GM21423 (cell line): ENCODE data around the gene TSPAN7.

Experiments used
- ATAC-seq: cut with Tn5 transposase; IDR thresholded peaks from one replicate; pipeline ENCODE4 v1.9.1; 2021; ENCODE audit warnings: mild to moderate bottlenecking, moderate library complexity; ENCODE audit not compliant: unreplicated experiment

Gene TSPAN7

GRCh38 chrX:38594434-38594833 is 33.1 kb downstream of the TSPAN7 start:
- ATAC-seq = no peak

GRCh38 chrX:38595801-38596200 is 34.5 kb downstream of the TSPAN7 start:
- no peak for ATAC-seq

- no peak for ATAC-seq
Measured at GRCh38 chrX:38596939-38597338, 35.6 kb downstream of the TSPAN7 start.

DNA sequence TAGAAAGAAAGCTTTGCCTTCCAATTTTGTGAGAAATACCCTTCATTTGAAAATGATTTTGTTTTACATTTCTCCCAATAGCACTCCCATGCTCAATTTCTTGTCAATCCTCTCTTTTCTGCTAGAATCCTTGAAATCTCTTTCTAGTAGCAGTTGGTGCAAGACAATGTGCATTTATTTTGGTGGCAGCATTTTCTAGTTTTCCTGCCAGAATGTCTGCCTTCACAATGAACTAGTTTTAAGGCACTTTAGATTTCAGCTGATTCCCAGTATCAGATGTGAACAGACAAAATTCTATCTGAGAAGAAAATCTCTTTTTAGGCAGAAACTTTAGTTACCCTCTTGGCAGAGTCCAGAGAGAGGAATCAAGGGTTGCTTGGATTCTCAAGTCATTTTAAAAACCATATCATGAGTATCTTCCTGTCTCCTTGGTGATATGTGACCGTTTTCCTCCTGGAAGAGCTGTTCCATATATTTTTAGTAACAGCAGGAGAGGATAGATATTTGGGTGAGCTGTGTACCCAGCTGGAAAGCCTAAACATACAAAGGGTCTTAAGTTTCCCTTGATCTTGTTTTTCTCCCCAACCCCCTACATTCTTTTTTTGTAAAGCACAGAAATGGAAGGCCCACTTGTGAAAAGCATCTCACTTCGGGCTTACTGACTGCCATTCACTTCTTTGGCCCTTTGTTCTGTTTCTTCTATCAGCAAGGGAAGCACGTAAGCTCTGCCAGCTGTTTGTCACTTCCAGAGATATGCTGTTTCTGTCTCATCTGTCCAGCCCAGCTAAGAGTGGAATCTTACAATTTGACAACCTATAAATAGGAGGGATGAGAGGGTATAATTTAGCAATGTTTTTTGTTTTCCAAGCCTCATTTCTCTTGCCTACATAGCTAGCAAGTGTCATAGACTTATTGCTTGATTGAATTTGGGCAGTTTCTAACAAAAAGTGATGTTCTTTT is 38.7 kb downstream of the TSPAN7 start:
- no peak for ATAC-seq

- no peak for ATAC-seq
Measured at GRCh38 chrX:38601866-38602265, 40.5 kb downstream of the TSPAN7 start.

DNA sequence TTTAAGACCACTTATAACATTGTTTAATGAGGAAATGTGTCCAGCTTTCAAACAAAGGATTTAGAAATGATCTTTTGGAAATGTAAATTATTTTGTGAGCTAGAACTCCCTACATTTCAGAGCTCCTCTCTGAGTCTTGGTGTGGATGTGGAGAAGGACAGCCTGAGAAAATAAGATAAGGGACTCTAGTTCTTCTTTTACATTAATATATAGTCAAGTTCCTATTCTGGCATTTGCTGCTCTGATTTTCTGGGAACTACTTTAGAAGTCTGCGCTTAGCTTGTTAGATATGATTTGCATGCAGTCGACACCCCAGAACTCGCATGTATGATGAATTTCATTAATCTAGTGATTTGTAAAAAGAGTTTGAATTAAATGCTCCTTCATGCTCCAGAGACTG is 45.5 kb downstream of the TSPAN7 start:
- ATAC-seq = no peak

DNA sequence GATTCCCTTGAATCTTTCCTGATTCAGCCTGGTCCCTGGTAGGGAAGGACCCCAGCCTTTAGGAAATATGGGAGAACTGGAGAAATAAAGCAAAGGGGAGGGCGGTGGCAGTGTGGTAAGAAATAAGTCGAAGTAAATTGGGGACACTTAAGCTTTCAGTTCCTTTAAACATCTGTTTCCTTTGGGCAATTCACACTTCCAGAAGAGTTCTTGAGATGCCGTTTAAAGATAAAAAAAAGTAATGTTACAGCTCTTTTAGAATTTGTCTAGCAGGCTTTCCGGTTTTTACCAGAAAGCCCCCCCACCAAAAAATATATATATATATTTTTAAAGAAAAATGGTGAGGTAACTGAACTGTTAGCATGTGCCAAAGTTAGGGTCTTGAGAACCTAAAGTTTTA is 46.6 kb downstream of the TSPAN7 start:
- ATAC-seq = no peak

DNA sequence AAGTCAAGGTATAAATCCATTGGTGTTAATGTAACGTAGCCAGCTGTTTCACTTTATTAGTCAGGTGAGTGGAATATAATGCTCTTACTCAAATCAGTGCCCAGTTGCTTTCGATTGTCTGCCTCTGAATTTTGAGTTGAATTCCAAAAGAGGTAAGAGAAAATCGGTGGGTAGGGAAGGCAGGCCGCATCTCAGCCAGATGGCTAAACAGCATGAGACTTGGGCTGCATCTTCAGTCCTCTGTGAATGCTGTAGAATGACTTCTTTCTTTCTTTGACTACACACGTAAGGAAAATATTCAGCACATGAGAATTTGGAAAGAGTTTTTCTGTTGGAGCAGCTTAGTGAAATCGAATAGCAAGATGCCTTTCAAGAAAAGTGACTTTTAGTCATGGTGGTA is 49.5 kb downstream of the TSPAN7 start:
- no peak for ATAC-seq

DNA sequence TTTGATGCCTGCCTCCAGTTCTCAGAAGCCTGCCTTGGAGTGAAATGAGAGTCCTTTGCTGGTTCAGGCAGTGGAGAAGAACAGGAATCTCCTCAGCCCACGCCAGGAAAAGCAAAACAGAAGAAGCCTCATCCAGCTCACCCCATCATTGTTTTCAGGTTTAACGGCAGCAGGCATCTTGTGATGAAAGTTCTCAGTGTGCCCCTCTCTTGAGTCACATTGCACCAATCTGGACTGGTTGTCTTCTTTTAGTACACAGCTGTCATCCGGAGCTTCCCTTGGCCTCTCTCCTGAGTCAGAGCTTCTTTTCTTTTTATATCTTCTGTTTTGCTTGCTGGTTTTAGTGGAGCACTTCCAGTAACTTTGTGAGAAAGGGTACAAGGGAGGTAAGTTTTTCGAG is 50.9 kb downstream of the TSPAN7 start:
- no peak for ATAC-seq

DNA sequence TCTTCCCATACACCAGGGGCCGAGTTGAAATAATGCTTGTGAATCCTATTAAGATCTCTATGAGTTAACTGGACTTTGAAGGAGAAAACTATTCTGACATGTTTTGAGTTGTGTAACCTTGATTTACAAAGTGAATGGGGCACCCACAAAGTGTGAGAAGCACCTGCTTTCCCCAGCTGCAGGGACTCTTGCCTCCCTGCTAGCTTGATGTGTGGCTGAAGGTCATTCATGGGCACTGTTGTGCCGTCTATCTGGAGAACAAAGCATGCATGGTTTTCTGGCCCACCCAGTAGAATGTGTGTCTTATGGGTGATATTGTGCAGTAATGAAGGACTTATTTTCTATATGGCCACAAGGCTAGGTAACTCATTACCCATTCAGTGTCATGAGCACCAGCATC is 53.1 kb downstream of the TSPAN7 start:
- ATAC-seq = no peak

DNA sequence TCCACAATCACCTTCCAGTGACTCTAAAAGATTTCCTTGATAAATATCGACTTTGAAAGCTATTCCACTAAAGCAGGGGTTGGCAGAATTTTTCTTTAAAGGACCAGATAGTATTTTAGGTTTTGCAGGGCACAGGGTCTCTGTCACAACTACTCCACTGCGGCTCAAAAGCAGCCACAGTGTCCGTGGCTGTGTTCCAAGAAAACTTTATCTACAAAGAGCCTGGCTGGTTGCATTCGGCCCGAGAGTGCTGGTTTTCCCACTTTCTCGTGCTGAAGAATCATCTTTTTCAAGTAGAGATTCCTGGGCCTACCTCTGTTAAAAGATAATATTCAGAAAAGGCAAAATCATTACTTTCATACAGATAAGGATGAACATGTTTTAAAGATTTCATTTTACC is 55.6 kb downstream of the TSPAN7 start:
- ATAC-seq = no peak

GRCh38 chrX:38618180-38618579 is 56.8 kb downstream of the TSPAN7 start:
- ATAC-seq = no peak

- no peak for ATAC-seq
Measured at GRCh38 chrX:38620623-38621022, 59.3 kb downstream of the TSPAN7 start.

- no peak for ATAC-seq
Measured at GRCh38 chrX:38626296-38626695, 65.0 kb downstream of the TSPAN7 start.

- peak; percentile 55 for ATAC-seq
Measured at GRCh38 chrX:38627683-38628082, 66.3 kb downstream of the TSPAN7 start.

GRCh38 chrX:38628587-38628986 is 67.2 kb downstream of the TSPAN7 start:
- no peak for ATAC-seq

- ATAC-seq = no peak
Measured at GRCh38 chrX:38632516-38632915, 71.2 kb downstream of the TSPAN7 start.

DNA sequence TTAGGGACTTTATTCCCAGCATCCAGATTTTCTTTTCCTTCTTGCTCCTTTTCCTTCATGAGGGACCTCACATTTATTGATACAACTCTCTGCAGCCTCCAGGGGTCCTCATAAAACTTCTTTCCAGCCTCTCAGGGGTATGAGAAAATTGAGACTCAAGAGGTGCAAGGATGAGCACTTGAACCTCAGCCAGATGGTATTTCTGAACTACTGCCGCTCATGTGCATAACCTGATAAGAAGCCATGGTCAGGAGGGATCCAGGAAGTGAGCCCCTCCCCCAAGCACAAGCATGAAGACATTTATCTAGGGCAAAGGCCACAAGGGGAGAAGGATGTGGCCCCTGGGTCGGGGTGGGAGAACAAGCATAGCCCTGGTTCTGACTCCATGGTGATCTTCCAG is 73.3 kb downstream of the TSPAN7 start:
- no peak for ATAC-seq

DNA sequence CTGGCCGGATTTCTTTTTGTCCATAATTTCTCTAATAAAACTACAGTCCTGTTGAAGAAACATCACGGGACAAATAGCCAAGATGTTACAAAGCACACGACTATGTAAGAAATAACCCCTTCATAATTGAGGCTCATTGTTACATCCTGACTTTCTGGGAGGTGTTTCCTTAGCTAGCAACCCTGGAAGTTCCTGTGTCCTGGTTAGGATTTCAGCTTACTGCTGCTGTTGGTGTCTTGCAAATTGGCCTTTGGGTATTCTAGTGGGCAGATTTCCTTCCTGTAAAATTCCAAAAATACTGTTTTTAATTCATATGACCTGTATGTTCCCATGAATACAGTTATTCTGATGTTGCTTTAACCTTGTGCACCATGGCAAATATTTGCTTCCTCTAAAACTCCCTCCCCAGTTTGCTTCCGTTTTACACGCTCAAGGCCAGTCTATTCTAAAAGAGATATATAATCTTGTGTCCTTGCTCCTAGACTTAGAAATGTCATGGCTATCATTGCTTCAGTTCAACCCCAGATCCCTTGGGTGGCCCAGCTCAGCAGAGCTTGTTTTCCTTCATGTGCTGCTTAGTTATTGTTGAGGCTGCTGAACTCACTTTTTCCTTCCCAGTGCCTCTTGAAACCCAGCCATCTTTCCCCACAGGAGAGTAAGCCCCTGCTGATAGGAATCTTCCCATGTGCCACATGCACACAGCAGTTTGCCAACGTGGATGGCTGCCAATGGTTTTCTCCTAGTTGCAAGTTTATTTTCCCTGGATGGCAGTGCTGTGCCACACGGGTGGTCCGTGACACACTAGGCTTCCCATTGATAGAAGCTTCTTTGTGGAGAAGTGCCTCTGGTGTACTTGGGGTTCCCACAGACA is 75.8 kb downstream of the TSPAN7 start:
- ATAC-seq = no peak

GRCh38 chrX:38638952-38639529 is 77.7 kb downstream of the TSPAN7 start:
- ATAC-seq = no peak

DNA sequence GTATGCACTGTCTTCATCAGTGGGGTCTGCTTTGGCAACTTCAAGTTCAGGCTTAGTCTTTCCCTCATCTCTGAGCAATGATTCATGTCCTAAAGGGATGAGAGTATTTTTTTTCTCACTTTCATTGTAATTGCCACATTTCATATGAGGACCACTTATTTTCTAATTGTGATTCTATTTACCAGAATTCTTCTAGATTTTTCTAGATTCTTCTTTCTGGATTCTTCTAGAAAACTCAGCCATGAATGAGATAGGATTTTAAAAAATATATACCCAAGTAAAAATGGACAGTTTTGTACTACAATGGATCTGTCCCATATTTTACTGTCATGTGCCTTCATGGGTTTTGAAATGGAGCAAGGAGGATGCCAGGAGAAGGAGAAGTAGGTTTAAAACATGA is 78.4 kb downstream of the TSPAN7 start:
- no peak for ATAC-seq
